ENCODE results near the gene IMMP2L. TPM values are rescaled to one million over a fixed set of nuclear protein-coding genes. Genes with fewer than 3 reads are reported as not detected.

IMMP2L gene
- total RNA-seq, 1 experiment from 2014 or later: 13.6 TPM

GRCh38 chr7:111374027-111374426 is 188.3 kb downstream of the IMMP2L start:
- H3K36me3 Mint-ChIP-seq: no peaks in the 10 kb centered on the region
- TF ChIP-seq, protein P1, sequence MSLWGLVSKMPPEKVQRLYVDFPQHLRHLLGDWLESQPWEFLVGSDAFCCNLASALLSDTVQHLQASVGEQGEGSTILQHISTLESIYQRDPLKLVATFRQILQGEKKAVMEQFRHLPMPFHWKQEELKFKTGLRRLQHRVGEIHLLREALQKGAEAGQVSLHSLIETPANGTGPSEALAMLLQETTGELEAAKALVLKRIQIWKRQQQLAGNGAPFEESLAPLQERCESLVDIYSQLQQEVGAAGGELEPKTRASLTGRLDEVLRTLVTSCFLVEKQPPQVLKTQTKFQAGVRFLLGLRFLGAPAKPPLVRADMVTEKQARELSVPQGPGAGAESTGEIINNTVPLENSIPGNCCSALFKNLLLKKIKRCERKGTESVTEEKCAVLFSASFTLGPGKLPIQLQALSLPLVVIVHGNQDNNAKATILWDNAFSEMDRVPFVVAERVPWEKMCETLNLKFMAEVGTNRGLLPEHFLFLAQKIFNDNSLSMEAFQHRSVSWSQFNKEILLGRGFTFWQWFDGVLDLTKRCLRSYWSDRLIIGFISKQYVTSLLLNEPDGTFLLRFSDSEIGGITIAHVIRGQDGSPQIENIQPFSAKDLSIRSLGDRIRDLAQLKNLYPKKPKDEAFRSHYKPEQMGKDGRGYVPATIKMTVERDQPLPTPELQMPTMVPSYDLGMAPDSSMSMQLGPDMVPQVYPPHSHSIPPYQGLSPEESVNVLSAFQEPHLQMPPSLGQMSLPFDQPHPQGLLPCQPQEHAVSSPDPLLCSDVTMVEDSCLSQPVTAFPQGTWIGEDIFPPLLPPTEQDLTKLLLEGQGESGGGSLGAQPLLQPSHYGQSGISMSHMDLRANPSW (CRISPR knock-in tag; conservative IDR thresholded peaks at IDR 0.05; ENCODE audit: low read depth): no peak
- TF ChIP-seq CREB1 (CRISPR knock-in tag; IDR thresholded peaks at IDR 0.05): no peak
- TF ChIP-seq, protein P2, sequence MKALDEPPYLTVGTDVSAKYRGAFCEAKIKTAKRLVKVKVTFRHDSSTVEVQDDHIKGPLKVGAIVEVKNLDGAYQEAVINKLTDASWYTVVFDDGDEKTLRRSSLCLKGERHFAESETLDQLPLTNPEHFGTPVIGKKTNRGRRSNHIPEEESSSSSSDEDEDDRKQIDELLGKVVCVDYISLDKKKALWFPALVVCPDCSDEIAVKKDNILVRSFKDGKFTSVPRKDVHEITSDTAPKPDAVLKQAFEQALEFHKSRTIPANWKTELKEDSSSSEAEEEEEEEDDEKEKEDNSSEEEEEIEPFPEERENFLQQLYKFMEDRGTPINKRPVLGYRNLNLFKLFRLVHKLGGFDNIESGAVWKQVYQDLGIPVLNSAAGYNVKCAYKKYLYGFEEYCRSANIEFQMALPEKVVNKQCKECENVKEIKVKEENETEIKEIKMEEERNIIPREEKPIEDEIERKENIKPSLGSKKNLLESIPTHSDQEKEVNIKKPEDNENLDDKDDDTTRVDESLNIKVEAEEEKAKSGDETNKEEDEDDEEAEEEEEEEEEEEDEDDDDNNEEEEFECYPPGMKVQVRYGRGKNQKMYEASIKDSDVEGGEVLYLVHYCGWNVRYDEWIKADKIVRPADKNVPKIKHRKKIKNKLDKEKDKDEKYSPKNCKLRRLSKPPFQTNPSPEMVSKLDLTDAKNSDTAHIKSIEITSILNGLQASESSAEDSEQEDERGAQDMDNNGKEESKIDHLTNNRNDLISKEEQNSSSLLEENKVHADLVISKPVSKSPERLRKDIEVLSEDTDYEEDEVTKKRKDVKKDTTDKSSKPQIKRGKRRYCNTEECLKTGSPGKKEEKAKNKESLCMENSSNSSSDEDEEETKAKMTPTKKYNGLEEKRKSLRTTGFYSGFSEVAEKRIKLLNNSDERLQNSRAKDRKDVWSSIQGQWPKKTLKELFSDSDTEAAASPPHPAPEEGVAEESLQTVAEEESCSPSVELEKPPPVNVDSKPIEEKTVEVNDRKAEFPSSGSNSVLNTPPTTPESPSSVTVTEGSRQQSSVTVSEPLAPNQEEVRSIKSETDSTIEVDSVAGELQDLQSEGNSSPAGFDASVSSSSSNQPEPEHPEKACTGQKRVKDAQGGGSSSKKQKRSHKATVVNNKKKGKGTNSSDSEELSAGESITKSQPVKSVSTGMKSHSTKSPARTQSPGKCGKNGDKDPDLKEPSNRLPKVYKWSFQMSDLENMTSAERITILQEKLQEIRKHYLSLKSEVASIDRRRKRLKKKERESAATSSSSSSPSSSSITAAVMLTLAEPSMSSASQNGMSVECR (CRISPR knock-in tag; IDR thresholded peaks at IDR 0.05; ENCODE audit: borderline replicate concordance): no peak
- TF ChIP-seq NFYB (CRISPR knock-in tag; conservative IDR thresholded peaks at IDR 0.05; ENCODE audit: low read depth): no peak
- no peak for TF ChIP-seq FOXJ3 (CRISPR knock-in tag; IDR thresholded peaks at IDR 0.05; ENCODE audit: borderline replicate concordance)
- TF ChIP-seq ZNF423 (CRISPR knock-in tag; IDR thresholded peaks at IDR 0.05): no peak
- no peak for TF ChIP-seq IRF1 (CRISPR knock-in tag; IDR thresholded peaks at IDR 0.05)
- H3K27me3 Mint-ChIP-seq (ENCODE audit: low read depth): no peaks in the 10 kb centered on the region
- POLR2A ChIA-PET: no interaction called here
- no peak for DNase-seq (ENCODE audit: low spot score)
- H3K4me3 Mint-ChIP-seq: no peak overlapping the region
- H3K9me3 Mint-ChIP-seq: no peaks in the 10 kb centered on the region
- ATAC-seq: no peak
- CTCF ChIA-PET: interaction anchor here (1.0 kb wide), 1 partner anchor 355 kb away, joined by 3 read pairs; no protein-coding TSS in a partner anchor
- H3K27ac Mint-ChIP-seq: no peak overlapping the region
- H3K4me1 Mint-ChIP-seq: peaks cover 11% of the 10 kb centered on the region

DNA sequence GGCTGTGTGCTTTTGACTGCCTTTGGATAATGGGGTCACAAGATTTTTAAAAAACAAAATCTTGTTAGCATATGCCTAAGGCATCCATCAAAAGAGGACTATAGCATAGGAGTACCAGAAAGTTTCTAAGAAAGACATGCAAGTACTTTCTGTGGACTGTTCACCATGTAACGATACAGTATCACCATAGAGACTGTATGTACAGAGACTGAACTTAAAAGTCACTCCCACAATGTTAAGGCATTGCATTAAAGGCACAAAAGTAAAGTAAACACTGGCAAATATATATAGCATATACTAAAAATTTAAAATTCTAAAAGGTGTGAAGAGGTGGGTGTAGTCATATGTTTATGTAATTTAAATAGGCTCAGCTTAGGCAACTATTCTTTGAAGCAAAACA is 190.9 kb downstream of the IMMP2L start:
- no peak overlapping the region for H3K27ac Mint-ChIP-seq
- ChIA-PET CTCF (no interaction called here), POLR2A (no interaction called here)
- no peak for ATAC-seq
- peaks cover 11% of the 10 kb centered on the region for H3K4me1 Mint-ChIP-seq
- TF ChIP-seq RORB (CRISPR knock-in tag; IDR thresholded peaks at IDR 0.05) (no peak), ZNF396 (CRISPR knock-in tag; IDR thresholded peaks at IDR 0.05; ENCODE audit: borderline replicate concordance) (no peak), ETV6 (CRISPR knock-in tag; IDR thresholded peaks at IDR 0.05) (no peak), RELA (CRISPR knock-in tag; IDR thresholded peaks at IDR 0.05; ENCODE audit: borderline replicate concordance) (no peak), EMX1 (CRISPR knock-in tag; IDR thresholded peaks at IDR 0.05) (no peak), E2F5 (CRISPR knock-in tag; IDR thresholded peaks at IDR 0.05) (no peak), SMAD3 (CRISPR knock-in tag; IDR thresholded peaks at IDR 0.05; ENCODE audit: borderline replicate concordance) (no peak), ELF4 (CRISPR knock-in tag; IDR thresholded peaks at IDR 0.05; ENCODE audit: low read depth) (no peak), ATF1 (CRISPR knock-in tag; IDR thresholded peaks at IDR 0.05) (no peak)
- TF ChIP-seq, protein P2 (CRISPR knock-in tag; IDR thresholded peaks at IDR 0.05; ENCODE audit: borderline replicate concordance): no peak
- TF ChIP-seq, protein P3, sequence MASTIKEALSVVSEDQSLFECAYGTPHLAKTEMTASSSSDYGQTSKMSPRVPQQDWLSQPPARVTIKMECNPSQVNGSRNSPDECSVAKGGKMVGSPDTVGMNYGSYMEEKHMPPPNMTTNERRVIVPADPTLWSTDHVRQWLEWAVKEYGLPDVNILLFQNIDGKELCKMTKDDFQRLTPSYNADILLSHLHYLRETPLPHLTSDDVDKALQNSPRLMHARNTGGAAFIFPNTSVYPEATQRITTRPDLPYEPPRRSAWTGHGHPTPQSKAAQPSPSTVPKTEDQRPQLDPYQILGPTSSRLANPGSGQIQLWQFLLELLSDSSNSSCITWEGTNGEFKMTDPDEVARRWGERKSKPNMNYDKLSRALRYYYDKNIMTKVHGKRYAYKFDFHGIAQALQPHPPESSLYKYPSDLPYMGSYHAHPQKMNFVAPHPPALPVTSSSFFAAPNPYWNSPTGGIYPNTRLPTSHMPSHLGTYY (CRISPR knock-in tag; IDR thresholded peaks at IDR 0.05): no peak
- TF ChIP-seq, protein P4, sequence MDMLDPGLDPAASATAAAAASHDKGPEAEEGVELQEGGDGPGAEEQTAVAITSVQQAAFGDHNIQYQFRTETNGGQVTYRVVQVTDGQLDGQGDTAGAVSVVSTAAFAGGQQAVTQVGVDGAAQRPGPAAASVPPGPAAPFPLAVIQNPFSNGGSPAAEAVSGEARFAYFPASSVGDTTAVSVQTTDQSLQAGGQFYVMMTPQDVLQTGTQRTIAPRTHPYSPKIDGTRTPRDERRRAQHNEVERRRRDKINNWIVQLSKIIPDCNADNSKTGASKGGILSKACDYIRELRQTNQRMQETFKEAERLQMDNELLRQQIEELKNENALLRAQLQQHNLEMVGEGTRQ (CRISPR knock-in tag; IDR thresholded peaks at IDR 0.05): no peak
- H3K4me3 Mint-ChIP-seq: no peak overlapping the region
- H3K9me3 Mint-ChIP-seq: no peaks in the 10 kb centered on the region
- no peaks in the 10 kb centered on the region for H3K27me3 Mint-ChIP-seq (ENCODE audit: low read depth)
- DNase-seq (ENCODE audit: low spot score): no peak
- H3K36me3 Mint-ChIP-seq: no peaks in the 10 kb centered on the region

Measured in WTC11 (cell line).